Astrocyte of the hippocampus (primary cell): Measurements from ENCODE around the gene PNKP.

Experiments
- DNase-seq: peaks from one replicate; pipeline ENCODE4 v3.0.0; 2011; ENCODE audit warnings: low read depth, low spot score

The PNKP gene

DNA sequence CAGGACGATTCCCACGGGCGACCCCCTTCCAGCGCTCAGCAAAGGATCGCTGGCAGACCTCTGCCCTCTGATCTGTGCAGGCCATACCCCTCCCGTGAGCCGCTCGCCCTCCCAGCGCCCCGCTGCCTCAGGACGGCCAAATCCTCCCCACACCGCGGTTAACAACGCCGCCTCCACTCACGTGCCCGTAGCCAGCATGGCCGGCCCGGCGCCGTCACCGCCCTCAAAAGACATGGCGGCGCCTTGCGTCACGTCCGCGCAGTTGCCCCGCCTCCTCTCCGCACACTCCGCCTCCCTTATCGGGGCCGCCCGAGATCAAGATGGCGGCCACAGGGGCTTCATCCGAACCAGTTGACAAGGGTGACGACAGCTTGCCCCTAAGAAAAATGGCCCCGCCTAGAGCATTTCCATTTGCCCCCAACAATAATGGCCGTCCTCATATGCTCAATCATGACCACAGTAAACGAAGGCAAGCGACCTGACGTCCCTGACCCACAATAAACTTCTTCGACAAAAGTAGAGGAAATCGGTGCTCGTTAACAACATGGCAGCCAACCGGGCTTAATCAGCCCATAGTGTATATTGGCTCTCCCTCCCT is 9.1 kb upstream of the PNKP start:
- DNase-seq: peak; percentile 99

DNA sequence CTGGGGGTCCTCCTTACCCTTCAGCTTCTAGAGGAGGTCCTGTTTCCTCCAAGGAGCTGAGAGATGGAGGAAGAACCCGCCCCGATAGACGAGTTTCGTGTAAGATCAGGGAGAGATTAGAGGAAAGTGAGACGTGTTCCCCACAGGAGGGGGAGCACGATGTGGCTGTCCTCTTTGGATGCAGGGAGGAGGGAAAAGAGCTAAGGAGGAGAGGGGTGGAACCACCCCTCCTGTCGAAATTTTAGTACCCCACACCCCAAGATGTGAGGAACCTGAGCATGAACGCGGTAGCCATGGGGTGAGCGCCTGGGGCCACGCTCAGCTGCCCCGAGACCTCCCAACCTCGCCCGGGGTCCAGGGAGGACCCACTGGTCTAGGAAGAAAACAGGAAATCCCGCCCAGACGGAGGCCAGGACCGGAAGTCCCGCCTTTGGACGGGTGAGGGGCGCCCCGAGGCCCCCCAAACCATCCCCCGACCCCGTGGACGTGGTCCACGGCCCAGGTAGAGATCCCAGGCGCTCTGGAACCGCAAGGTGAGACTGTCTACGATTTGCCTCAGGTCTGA is 8.6 kb upstream of the PNKP start:
- DNase-seq: peak; percentile 73

DNA sequence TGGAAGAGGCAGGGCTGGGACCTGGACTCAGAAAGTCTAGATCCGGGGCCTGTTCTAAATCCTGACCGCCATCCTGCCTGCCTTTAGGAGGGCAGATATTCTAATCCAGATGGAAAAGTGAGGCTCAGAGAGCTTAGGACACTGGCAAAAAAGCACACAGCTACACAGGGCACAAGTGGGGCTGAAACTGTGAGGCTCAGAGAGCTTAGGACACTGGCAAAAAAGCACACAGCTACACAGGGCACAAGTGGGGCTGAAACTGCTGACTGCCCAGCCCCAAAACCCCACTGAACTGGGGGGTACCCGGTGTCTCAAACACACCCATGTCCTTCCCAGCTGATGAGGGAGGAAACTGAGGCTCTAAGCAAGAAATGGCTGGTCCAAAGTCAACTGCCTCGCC is 7.8 kb upstream of the PNKP start:
- no peak for DNase-seq

DNA sequence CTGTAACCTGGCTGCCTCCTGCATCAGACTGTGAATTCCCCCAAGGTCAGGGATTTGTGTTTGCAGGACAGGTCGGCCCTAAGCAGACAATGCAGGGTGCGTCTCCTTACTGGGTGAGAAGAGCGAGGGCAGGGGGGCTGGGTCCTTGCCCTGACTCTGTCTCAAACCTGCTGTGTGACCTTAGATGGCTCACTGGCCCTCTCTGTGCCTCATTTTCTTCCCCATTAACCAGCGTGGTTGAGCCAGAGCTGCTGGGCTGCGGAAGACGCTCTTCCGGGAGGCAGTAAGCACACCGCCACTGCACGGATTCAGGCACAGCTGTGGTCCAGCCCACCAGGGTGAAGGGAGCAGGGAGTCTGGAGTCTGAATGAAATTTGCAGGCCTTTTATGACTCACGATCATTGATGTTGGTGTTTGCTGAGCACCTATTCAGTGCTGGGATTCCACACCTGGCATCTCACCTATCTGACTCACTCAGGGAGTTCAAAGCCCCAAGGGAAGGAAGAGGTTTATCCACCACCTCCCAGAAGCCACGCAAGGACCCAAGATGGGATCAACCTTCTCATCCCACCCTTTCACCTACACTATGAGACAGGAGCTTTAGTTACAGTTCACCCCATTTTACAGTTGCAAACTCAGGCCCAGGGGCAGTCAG is 7.3 kb upstream of the PNKP start:
- no peak for DNase-seq

DNA sequence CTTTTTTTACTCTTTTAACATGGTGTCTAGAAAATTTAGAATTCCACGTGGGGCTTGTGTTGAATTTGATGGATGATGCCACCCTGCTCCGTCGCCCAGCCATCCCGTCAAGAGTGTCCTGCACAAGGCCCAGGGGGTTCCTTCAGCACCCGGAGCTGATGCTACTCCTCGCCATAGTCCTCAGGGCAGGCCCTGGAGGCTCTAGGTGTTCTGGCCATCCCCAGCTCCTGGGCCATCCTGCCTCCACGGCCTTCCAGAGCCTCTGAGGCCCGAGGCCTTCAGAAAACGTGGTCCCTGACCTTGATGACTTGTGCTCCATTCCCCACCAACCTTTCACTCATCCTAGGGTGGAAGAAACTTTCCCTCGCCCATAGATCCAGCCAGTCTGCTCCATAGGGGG is 6.5 kb upstream of the PNKP start:
- DNase-seq: no peak

DNA sequence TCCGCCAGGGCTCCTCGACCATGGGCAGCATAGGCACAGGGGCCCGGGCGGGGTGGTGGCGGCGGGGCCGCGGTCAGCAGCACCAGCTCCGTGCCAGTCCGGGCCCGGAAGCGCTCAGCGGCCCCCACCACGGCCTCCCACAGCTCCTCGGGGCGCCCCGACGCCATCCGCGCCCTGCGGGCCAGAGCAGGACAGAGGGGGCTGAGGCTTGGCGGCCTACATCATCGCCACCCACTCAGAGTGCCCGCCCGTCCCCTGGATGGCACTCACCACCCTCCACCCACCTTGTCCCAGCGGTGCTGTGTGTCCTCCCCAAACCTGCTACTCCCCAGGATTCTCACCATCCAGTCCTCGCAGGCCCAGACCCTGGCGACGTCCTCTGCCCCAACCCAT is 5.7 kb upstream of the PNKP start:
- no peak for DNase-seq

DNA sequence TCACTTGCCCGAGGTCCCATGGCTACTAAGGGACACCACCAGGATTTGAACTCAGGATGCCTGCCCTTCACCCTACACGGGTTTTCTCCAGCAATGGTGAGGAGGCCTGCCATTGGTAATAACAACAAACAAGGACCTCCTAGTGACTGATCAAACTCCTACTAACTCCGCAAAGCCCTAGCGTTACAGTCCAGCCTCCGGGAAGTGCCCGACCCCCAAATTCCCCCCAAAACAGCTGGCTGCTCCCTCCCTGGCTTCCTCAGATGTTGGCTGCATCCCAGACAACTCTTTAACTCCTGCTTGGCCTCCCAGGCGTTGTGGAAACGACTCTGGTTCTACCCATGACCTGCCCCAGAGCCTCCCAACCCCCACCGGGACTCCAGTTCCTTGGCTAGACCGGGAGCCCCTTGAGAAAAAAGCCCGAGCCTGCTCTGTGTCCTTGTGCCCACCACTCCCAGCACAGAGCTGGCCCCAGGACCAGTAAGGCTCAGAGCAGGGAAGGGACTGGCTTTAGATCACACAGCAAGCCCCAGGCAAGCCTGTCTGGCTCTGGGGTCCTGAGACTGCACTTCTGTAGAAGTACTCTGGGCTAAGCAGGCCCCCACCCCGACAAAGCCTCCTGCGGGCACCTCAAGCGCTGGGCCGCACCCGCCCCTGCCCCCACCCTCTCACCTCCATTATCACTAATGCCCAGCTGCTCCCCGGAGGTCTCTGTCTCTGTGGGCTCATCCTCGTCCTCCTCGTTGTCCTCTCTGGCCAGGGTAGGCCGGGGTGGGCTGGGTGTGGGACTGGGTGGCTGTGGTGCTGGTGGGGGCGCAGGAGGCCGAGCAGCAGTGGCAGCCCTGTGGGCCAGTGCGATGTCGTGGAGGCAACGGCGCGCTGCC is 5.1 kb upstream of the PNKP start:
- DNase-seq: no peak

DNA sequence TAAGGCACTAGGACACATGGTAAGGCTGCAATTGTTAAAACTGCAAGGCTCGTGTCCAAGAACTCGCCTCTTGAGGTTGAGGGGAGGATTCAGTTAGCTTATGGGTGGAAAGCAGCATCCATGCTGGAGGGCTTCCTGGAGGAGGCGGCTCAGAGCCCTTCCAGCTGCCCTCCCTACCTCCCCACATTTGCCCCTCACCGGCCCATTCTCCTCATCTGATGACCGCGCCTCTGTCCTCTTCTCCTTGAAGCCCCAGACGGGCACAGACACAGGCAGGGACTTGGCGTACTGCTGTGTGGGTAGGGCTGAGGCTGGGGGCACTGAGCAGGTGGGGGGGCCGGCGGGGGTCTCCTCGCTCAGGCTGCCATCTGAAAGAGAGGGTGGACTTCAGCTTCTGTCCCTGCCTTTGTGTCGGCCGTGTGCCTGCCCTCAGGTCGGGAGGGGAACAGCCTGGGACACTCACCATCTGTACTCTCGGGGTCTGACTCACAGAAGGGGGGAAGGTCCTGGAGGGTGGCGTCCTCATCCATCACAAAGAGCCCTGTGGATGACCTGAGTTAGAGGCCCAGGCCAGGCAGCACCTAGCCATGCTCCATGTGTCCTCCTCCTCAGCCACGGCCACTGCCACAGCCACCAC is 4.1 kb upstream of the PNKP start:
- DNase-seq: no peak

DNA sequence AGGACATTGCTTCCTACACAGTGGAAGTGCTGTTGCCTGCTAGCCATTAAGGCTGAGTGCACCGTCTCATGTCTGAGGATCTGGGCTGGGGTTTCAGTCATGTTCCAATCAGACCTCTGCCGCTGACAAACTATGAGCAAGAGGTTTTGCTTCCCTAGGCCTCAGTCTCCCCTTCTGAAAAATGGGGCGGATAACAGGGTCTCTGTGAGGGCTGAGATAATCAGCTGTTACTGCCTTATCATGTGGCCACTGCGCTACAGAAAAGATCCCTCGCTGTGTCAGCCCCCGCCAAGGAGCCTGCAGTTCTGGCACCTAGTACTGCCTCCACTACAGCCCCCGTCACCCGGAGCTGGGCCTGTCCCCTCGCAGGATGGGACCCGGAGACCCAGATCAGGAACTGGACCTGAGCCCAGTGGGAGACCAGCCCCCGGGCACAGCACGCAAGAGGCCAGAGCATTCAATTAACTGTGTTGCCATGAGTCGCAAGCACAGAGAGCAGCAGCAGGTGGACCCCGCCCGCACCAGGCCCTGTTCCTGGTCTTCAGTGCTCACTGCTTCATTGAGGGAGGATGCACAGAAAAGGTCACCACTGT is 3.0 kb upstream of the PNKP start:
- no peak for DNase-seq

DNA sequence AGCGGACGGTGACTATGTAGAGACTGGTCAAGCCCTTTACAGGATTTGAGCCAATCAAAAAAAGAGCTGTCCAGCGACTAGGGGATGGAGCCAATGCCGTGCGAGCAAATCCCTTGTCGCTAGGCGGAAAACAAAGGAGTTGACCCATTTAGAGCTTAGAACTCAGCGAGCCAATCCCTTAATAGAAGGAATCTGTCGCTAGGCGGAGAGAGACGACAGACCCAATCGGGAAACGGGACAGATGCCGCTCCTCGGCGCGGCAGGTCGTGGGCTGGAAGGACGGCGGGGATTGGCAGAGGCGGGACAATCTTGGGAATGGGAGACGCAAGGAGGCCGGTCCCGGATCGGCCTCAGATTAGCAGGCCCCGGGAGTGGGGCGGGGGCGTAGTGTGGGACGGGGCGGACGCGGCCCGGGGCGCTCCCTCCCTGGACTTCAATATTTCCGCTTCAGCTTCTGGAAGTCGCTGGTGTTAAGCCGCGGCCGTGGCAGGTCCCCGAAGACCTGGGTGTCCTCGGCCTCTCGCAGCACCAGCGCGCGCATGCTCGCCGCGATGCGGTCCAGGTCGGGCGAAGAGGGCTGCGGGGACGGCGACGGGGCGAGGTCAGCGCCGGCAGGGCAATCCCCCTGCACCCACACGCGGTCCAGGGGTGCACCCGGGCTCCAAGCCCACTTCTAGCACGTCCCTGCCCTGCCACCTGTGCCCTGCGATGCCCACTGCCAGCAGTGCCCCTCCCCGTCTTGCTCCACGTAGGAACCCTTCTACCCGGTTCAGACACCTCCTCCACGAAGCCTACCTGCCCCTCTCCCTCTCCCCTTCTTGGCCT is 2.3 kb upstream of the PNKP start:
- peak; percentile 100 for DNase-seq

DNA sequence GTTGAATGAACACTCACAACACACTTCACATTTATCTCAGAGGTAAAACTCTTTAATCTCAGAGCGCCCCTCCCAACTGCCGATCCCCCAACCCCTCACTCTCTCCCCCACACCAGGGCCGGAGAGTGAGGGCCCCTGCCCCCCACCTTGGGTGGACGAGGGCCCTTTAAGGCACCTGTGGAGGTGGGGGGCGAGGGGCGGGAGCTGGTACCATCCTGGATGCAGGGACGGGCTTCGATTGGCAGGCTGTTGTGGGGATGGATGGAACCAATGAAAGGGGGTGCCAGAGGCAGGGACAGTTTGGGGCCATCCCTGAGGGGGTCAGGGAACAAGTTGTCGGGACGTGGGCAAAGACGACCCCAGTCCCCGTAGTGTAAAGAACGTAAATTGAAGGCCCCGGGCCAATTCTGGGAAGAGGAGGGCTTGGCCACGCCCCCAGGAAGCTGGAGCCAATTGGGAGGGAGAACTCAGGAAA is 1.7 kb upstream of the PNKP start:
- no peak for DNase-seq

DNA sequence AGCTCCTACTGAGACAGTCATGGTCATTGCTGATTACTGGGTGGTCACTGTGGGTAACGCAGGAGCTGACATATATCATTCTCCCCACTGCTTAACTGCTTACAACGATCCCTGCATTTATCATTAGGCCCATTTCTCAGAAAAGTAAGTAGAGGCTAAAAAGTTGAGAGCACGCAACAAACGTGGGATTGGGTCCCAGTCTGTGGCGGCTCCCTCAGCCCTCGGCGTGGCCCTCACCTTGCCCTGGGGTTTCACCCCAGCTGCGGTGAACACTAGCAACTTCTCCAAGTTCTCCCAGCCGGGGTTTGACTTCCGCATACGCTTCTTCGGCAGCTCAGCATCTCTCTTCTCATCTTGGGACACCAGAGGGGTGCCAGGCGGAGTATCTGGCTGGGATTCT is 2.5 kb downstream of the PNKP start:
- DNase-seq: no peak

DNA sequence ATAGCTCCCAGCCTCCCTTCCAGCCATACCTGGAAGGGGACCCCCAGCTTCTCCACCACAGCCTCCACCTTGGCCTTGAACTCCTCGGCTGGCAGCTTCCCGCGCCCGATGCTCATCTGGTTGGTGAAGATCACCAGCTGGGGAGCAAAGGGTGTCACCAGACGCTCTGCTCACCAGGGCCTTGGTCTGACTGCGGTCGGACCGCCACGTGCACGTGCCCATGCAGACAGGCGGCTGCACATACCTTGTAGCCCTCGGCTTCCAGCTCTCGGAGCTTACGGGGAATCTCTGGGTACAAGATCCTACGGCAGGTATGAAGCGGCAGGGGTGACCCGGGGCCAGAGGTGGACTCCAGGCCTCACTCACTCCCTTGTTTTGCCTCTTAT is 3.4 kb downstream of the PNKP start:
- DNase-seq: no peak

DNA sequence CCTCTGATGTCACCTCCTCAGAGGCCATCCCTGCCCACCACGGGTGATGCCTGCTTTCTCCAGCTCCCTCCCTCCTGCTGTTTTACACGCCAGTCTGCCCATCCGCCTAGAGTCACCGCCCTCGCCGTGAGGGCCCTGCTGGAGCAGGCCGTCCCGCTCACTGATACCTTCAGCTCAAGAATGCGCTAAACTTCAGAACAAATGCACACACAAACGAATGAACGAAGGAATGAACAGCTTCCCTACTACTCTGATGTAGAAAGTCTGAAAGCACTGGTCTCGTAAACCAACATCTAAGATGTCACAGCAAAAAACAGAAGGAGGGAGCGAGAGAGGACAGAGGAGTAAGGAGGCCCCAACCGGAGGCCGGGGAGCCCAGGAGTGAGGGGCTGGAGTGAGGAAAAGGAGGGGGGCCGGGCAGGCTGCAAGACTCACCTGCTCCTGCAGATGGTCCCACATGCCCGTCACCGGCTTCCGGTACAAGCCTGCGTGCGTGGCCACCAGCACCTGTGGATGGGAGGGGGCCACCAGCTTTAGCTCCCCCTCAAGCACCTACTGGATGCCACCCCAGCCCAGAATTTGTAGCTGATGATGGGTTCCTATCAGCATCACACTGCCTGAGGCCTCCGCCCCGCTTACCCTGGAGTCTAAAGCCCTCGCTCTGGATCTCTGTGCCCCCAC is 4.0 kb downstream of the PNKP start:
- DNase-seq: no peak

DNA sequence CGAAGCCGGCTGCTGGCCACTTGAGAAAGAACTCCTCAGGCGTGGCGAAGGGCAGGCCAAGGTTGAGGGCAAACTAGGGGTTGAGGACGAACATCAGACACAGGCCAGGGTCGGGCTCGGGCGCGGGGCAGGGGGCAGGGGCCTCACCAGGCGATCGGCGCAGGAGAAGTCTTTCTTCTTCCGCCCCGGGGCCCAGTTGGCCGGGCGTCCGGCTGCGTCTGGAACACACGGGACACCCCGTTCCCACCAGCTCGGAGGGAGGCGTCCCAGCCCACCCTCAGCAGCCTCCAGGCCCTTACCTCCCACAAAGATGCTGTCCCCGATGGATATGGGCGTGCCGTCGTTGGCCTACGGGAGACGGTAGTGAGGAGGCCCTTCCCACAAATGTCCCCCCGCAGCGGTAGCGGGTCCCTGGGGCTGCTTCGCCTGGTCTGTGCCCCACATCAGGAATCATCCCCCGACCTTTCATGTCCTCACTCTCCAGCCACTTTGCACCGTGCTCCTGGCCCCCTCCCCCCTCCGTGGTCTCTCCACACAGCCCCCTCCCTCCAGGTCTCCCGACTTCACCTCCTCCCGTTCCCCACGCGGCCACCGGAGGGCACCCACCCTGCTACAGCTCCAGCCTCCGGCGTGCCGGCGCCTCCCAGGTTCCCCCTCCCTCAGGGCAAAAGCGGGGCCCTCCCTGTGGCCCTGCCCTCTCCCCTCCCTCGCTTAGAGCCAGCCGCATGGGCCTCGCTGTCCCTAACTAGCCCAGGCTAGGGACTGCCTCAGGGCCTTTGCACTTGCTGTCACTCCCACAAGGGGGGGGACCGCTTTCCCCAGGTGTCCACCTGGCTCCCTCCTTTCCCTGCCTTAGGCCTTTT is 4.8 kb downstream of the PNKP start:
- DNase-seq: peak; percentile 40

DNA sequence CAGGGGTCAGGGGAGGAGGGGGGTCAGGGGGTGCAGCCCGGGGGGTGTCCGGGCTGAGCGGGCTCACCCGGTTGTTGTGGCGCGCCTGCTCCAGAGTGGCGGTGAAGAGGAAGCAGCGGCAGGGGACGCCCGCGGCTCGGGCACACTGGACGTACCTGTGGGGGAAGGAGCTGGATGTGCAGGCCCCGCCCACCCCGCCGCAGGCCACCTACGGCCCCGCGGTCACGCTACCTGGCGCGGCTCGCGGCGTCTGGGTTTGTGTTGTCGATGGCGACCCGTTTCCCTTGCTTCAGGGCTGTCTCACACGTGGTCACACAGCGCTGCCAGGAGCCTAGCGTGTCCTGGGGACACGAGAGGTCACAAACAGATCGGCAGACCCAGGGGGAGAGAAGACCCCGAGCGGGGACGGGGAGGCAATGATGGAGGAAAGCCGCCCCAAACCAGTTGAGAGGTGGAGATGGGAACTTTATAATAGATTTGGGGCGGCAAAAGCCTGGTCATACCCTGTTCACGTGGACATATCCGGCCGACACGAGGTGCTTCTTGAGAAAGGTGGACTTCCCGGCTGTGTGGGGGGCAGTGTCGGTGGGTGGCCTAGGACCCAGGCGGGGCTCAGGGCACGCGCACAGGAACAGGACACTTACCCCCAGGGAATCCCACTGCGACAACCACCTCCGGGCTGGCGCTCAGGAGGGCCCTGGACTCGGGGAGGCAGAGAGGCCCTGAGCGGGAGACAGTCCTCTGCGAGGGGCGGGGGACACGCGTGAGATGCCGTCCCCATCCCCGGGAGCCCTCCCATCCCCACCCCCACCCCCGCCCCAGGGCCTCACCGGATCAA is 5.6 kb downstream of the PNKP start:
- DNase-seq: no peak

DNA sequence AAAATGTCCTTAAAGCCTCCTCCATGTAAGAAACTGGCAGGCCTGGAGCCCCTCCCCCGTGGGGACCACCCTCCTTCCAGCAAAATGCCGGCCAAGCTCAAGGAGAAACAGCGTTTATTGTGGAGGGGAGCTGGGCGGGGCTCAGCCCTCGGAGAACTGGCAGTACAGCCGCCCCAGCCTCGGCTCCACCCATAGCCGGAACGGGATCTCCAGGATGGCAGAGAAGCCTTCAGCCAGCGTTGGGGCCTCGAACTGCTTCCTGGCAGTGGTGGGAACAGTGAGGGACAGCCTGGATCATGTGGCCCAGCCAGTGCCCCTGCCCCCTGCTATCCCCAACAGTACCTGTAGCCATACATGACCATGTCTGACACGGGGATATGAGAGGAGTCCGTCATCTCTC is 6.3 kb downstream of the PNKP start:
- peak; percentile 70 for DNase-seq
